Mucosa of stomach (tissue), 1 donor: ENCODE data around the gene SPCS3.
A peak's percentile ranks its signal among the peaks of the same experiment; 100 is the strongest.
"Not testable (repeated sequence)": the region's sequence is repeated elsewhere in the genome, so short reads cannot be mapped to it uniquely, and the experiment has no call there.

Source experiments
- H3K27me3 ChIP-seq: one replicate; pipeline ENCODE4 v1.7.0; 2013; ENCODE audit warnings: mild to moderate bottlenecking, low read length; ENCODE audit not compliant: control insufficient read depth, insufficient read depth
- H3K36me3 ChIP-seq: one replicate; pipeline ENCODE4 v1.7.0; 2013; ENCODE audit warnings: low read length; ENCODE audit not compliant: control insufficient read depth, insufficient read depth
- H3K4me1 ChIP-seq: one replicate; pipeline ENCODE4 v1.7.0; 2013; ENCODE audit warnings: mild to moderate bottlenecking, low read length; ENCODE audit not compliant: control insufficient read depth, insufficient read depth
- H3K4me3 ChIP-seq: one replicate; pipeline ENCODE4 v1.7.0; 2013; ENCODE audit warnings: low read length
- H3K9ac ChIP-seq: one replicate; pipeline ENCODE4 v1.7.0; 2013; ENCODE audit warnings: mild to moderate bottlenecking, low read length, moderate library complexity
- H3K9me3 ChIP-seq: one replicate; pipeline ENCODE4 v1.7.0; 2013; ENCODE audit warnings: mild to moderate bottlenecking, low read length, moderate library complexity; ENCODE audit not compliant: control insufficient read depth
- donor health status: Pancreatic carcinoma.

Gene SPCS3

GRCh38 chr4:176334066-176334465 is 14.3 kb downstream of the SPCS3 start:
- Histone ChIP-seq H3K9ac (no peak overlapping the region), H3K4me3 (no peak overlapping the region), H3K9me3 (no peaks in the 10 kb centered on the region), H3K36me3 (no peaks in the 10 kb centered on the region), H3K4me1 (no peaks in the 10 kb centered on the region), H3K27me3 (no peaks in the 10 kb centered on the region)

GRCh38 chr4:176335421-176335820 is 15.7 kb downstream of the SPCS3 start:
- no peaks in the 10 kb centered on the region for H3K9me3 ChIP-seq
- H3K36me3 ChIP-seq = no peaks in the 10 kb centered on the region
- no peaks in the 10 kb centered on the region for H3K4me1 ChIP-seq
- no peaks in the 10 kb centered on the region for H3K27me3 ChIP-seq
- no peak overlapping the region for H3K4me3 ChIP-seq
- no peak overlapping the region for H3K9ac ChIP-seq

- Histone ChIP-seq H3K27me3 (no peaks in the 10 kb centered on the region), H3K9ac (no peak overlapping the region), H3K4me1 (no peaks in the 10 kb centered on the region), H3K9me3 (no peaks in the 10 kb centered on the region), H3K36me3 (no peaks in the 10 kb centered on the region), H3K4me3 (no peak overlapping the region)
These were observed 20.4 kb downstream of the SPCS3 start for GRCh38 chr4:176339936-176340761.

- Histone ChIP-seq H3K4me1 (no peaks in the 10 kb centered on the region), H3K4me3 (no peak overlapping the region), H3K36me3 (no peaks in the 10 kb centered on the region), H3K9me3 (no peaks in the 10 kb centered on the region), H3K9ac (peak overlapping the region; percentile 20), H3K27me3 (no peaks in the 10 kb centered on the region)
These were observed 21.3 kb downstream of the SPCS3 start for GRCh38 chr4:176340871-176341685.

GRCh38 chr4:176342384-176342783 is 22.6 kb downstream of the SPCS3 start:
- Histone ChIP-seq H3K4me1 (no peaks in the 10 kb centered on the region), H3K36me3 (no peaks in the 10 kb centered on the region), H3K4me3 (no peak overlapping the region), H3K9ac (no peak overlapping the region), H3K27me3 (no peaks in the 10 kb centered on the region), H3K9me3 (no peaks in the 10 kb centered on the region)

- Histone ChIP-seq H3K9ac (no peak overlapping the region), H3K36me3 (no peaks in the 10 kb centered on the region), H3K4me3 (no peak overlapping the region), H3K9me3 (no peaks in the 10 kb centered on the region), H3K27me3 (no peaks in the 10 kb centered on the region), H3K4me1 (no peaks in the 10 kb centered on the region)
These were observed 23.5 kb downstream of the SPCS3 start for GRCh38 chr4:176343286-176343685.

- not testable (repeated sequence) for H3K9ac ChIP-seq, H3K9me3 ChIP-seq, H3K4me3 ChIP-seq, H3K4me1 ChIP-seq, H3K36me3 ChIP-seq, H3K27me3 ChIP-seq
These were observed 25.6 kb downstream of the SPCS3 start for GRCh38 chr4:176345346-176345745.

- H3K9me3 ChIP-seq, H3K27me3 ChIP-seq, H3K36me3 ChIP-seq, H3K4me1 ChIP-seq, H3K9ac ChIP-seq, H3K4me3 ChIP-seq: not testable (repeated sequence)
These were observed 27.1 kb downstream of the SPCS3 start for GRCh38 chr4:176346836-176347235.

GRCh38 chr4:176350671-176351070 is 30.9 kb downstream of the SPCS3 start:
- no peaks in the 10 kb centered on the region for H3K27me3 ChIP-seq
- no peak overlapping the region for H3K4me3 ChIP-seq
- no peaks in the 10 kb centered on the region for H3K9me3 ChIP-seq
- H3K36me3 ChIP-seq = no peaks in the 10 kb centered on the region
- no peak overlapping the region for H3K9ac ChIP-seq
- H3K4me1 ChIP-seq = no peaks in the 10 kb centered on the region

- no peaks in the 10 kb centered on the region for H3K9me3 ChIP-seq
- H3K36me3 ChIP-seq = no peaks in the 10 kb centered on the region
- H3K9ac ChIP-seq = no peak overlapping the region
- no peak overlapping the region for H3K4me3 ChIP-seq
- H3K4me1 ChIP-seq = no peaks in the 10 kb centered on the region
- H3K27me3 ChIP-seq = no peaks in the 10 kb centered on the region
These were observed 35.1 kb downstream of the SPCS3 start for GRCh38 chr4:176354884-176355283.

- Histone ChIP-seq H3K27me3 (no peaks in the 10 kb centered on the region), H3K4me1 (no peaks in the 10 kb centered on the region), H3K9me3 (no peaks in the 10 kb centered on the region), H3K36me3 (no peaks in the 10 kb centered on the region), H3K4me3 (no peak overlapping the region), H3K9ac (no peak overlapping the region)
These were observed 37.8 kb downstream of the SPCS3 start for GRCh38 chr4:176357359-176358082.

GRCh38 chr4:176358083-176358469 is 38.3 kb downstream of the SPCS3 start:
- H3K9ac ChIP-seq = no peak overlapping the region
- no peaks in the 10 kb centered on the region for H3K27me3 ChIP-seq
- H3K36me3 ChIP-seq = no peaks in the 10 kb centered on the region
- no peaks in the 10 kb centered on the region for H3K9me3 ChIP-seq
- no peaks in the 10 kb centered on the region for H3K4me1 ChIP-seq
- no peak overlapping the region for H3K4me3 ChIP-seq
